GM21619 (cell line): ENCODE data around the gene ARHGEF33.
"Not testable (repeated sequence)": the region's sequence is repeated elsewhere in the genome, so short reads cannot be mapped to it uniquely, and the experiment has no call there.

ENCODE experiments used
- ATAC-seq: cut with Tn5 transposase; IDR thresholded peaks from one replicate; pipeline ENCODE4 v1.9.1; 2021; ENCODE audit not compliant: unreplicated experiment

Gene ARHGEF33

DNA sequence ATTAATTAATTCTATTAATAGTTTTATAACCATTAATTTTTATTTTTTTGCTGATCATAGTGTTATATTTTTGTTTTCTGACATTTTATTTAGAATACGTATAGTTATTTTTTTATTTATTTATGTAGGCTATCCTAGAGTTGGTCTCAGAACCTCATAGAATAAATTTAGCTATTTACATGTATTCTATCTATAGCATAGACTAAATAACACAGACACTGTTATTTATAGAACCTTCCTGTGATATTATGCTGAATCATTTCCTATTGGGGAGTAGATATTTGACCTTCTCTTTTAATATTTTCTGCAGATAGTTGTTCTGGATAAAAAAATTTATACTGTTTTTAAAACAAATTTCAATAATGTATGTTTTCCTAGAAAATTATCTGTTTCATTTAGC is 20.2 kb downstream of the ARHGEF33 start:
- no peak for ATAC-seq

DNA sequence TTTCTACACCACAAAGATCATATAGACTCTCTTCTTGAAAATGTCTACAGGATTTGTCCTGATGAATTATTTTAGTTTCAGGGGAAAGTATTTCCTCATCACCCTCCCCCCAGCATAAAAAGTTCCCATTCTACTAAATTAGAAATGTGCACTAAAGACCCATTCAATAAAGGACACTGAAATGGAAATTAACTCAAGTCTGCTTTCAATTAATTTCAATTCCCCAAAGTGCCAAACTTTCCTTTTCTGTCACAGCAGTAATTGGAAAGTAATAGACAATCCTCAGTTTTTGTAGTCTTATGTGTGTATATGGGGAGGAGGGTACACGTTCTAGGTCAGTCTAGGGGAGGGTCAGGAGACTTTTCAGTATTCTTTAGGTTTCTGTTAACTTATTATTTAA is 21.5 kb downstream of the ARHGEF33 start:
- ATAC-seq: no peak

DNA sequence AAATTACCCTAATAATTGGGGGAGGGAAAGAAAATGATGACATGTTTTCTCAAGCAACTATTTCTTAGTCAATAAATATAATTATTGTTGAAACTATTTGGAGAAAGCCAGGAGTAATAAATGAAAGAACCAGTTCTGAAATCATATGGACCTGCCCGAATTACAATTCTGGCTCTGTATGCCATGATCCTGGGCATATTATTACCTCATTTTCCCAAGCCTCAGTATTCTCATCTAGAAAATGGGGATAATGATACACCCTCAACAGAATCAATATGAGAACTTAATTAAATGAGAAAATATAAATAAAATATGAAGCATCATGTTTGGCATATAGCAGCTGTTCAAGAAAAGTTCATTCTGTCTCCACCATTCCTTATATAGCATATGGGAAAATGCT is 22.9 kb downstream of the ARHGEF33 start:
- ATAC-seq: no peak

DNA sequence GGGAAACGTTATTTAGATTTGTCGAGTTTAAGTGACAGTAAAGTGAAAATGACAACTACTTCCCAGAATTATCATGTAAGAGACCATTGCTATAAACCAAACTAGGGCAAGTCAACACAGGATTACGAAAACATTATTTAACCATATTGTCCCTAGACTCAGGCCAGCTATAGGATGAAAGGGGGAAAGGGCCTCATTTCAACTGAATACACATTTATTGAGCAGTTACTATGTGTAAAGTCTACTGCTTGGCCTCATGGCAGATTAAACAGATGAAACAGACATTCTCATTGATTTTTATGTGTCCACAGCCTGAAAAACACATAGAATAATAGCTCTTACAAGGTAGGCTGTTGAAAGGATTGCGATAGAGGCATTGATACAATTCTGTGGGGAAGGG is 32.7 kb downstream of the ARHGEF33 start:
- ATAC-seq: no peak

DNA sequence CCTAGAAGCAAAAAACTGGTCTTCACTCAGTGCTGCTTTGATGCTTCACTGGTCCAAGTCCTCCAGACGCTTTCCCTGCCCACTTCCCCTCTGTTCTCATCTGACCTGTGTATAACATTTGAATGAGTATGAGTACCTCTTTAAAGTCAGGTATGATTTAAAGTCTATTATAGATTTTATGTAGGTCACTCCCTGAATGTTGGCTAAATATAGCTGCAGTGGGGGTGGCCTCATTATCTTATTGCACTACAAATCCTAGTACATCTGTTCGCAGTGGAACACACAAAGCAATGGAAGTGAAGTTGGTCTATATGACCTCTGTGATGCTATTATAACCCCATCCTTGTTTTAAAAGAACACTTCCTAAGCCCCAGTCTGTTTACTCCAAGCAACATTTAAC is 33.2 kb downstream of the ARHGEF33 start:
- no peak for ATAC-seq

DNA sequence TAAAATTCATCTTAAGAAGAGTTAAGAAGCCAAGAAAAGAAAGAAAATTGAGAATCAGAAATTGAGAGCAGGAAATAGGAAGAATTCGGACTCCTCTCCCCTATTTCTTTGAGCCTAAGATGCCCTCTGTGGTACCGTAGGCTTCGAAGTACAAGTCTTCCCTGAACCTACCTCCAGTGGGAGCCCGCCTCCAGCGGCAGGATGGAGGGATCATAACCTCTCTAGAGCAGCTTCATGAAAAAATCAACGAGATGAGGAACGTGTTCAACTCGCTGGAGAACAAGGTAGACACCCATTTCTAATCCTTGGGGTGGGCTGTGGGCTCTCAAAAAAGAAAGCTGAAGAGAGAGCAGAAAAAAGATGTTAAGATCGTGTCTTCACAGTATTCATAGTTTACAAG is 36.3 kb downstream of the ARHGEF33 start:
- ATAC-seq: no peak

DNA sequence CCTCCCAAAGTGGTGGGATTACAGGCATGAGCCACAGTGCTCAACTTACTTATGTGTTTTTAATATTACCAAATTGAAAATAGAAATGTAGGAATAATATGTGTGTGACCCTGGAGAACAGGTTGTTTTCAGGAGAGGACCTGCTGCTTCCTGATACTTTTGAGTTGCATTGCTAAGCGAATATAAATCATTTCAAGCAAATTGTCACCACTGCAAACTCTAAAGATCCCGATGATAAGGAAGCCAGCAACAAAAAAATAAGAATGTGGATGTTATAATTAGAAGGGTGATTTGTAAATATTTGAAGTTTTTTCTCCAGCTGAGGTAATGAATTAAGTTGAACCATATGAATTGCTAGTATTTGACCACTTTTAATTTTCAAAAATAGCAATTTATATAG is 40.9 kb downstream of the ARHGEF33 start:
- no peak for ATAC-seq

DNA sequence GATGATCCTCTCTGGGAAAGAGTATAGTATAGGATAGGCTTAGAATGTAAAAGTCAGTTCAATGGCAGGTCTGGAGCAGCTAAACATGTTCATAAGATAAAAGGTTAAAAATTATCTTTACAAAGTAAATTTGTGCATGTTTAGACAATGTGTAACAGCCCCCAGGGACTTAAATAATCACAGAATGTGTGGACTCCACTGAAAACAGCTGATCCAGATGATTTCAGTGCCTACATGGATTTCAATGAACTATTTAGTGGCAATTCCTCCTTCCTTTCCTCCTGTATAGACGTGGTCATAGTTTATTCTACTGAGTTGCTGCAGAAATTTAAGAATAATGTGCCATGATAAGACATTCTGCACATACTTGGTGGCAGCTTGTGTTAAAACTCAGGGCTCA is 42.9 kb downstream of the ARHGEF33 start:
- no peak for ATAC-seq

DNA sequence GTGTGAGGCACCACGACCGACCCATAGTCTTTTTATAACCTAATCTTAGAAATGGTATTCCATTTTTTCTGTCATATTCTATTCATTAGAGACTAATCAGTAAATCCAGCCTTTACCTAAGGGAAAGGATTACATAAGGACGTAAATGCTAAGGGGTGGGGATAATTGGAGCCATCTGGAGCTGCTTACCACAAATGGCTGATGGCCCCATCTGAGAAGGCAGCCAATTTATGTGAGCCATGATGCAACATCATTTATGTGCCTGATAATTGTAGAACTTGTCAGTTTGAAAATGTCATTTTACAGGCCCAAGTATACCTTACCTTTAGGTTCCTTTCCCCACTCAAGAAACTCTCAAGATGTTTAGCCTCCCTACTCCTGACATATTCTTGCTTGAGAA is 44.0 kb downstream of the ARHGEF33 start:
- ATAC-seq: no peak

DNA sequence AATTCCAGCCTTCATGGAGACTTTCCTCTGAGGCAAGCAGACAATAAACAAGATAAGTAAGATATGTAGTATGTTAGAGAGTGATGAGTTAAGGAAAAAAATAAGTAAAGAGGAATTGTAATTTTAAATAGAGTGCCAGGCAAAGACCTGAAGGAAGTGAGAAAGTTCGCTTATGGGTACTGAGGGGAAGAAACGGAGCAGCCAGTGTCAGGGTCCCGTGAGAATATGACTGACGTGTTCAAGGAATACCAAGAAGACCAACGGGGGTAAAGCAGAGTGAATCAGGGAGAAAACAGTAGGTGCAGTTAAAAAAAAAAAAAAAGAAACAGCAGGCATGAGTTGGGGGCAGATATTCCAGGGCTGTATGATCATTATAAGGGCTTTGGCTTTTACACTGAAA is 45.1 kb downstream of the ARHGEF33 start:
- ATAC-seq: no peak

DNA sequence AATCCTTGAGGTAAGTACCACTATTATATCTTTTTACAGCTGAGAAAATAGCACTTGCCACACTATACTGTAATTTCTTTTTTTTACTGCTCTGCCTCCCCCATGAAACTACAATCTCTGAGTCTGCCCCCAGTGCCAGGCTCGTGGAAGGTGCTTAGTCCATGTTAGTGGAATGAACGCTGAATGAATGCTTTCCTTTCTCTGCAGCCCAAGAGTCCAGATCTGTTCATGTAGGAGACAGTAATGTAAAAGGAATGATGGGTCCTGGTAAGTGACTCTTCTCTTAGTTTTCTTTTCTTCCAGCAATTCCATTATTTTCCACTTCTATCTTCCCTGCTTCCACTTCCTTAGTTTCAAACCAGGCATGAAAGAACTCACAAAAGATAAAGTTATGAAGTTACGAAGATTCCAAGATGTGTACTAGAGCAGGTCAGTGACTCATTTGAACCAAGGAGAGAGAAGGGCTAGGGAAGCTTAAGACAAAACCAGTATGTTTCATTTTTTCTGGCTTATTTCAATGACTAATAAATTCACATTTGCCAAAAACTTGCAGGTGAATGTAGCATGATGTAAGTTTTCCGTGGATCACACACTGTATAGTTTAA is 46.0 kb downstream of the ARHGEF33 start:
- ATAC-seq: no peak

DNA sequence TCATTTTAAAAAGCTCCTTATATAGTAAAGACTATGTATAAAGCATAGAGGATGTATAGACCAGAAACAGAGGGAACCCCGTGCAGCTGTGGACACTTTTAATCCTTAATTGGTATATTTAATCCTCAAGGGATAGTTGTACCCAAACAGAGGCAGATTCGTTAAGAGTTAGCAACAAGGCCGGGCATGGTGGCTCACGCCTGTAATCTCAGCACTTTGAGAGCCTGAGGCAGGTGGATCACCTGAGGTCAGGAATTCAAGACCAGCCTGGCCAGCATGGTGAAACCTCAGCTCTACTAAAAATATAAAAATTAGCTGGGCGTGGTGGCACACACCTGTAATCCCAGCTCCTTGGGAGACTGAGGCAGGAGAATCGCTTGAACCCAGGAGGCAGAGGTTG is 46.8 kb downstream of the ARHGEF33 start:
- not testable (repeated sequence) for ATAC-seq

DNA sequence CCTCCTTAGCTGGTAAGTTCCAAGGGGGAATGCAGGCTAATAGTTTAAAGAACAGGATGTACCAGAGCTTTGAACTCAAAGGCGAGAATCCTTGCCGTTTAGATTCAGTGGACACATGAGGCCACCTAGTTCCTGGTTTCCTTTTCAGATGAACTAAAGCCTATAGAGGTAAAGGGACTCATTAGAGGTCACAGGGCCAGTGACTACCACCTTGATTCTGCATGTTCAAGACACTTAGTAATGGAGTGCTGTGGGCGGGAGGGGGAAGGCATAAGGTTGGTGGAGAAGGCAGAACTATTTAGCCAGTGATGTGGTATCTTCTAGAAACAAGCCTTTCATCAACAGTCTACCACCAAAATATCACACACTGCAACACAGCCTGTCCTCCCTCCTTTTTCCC is 47.9 kb downstream of the ARHGEF33 start:
- ATAC-seq: no peak

DNA sequence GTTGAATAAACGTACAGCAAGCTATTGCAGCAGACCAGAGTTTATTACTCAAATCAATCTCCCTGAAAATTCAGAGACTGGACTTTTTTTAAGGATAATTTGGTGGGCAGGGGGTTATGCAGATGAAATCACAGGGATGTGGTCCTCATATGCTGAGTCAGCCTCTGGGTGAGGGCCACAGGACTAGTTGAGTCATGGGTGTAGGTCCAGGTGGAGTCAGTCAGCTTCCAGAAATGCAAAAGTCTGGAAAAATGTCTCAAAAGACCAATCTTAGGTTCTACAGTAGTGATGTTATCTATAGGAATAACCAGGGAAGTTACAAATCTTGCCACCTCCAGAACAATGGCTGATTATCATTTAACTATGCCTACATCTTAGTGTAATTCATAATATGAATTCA is 51.1 kb downstream of the ARHGEF33 start:
- no peak for ATAC-seq

DNA sequence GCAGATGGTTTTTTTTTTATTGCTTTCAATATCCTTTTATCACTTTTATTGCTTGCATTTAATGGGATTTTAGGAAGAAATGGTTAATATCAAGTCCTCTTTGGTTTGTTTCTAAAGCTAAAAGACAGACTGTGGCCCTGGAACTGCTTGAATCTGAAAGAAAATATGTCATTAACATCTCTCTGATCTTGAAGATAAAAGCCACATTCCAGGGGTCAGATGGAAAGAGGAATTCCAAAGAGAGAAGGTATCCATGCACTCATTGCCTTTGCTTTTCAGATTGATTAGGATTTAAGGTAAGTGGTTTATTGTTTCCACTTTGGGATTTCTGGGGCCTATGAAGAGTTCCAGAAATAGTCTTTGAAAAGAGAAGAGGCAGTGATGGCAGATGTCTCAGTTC is 54.1 kb downstream of the ARHGEF33 start:
- ATAC-seq: no peak

DNA sequence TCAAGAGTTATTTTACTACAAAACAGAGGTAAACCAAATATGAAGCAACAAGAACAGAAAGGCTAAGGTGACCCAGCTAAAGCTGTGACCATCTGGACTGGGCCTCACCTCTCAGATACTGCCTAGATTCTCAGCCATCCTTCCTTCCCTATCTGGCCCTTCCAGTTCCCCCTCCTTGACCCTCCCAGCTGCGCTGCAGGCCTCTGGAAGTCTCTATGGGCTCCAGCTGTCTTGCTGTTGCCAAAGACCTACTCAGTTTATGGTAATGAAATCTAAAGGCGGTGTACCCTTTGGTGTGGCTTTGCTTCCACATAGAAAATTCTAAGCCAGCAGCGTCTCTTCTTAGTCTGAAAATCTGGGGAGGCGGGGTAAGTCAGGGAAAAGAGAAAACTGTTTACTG is 55.7 kb downstream of the ARHGEF33 start:
- no peak for ATAC-seq

DNA sequence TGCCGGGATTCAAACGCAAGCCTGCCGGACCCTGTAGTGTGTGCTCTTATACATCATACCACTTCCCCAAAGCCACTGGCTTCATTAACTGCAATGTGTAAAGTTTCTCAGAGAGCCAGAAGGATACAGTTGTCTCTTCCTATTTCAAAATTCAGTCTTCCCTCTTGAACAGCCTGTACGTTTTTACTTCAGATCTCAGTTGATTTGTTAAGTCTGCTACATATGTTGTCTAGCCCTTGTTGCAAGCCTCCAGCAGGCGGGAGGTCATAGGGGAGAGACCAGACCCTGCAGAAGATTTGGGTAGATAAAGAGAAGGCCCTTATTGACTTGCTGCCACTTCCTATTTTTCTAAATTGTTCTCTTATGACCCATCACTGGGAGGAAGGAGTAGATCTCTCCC is 56.2 kb downstream of the ARHGEF33 start:
- ATAC-seq: no peak

DNA sequence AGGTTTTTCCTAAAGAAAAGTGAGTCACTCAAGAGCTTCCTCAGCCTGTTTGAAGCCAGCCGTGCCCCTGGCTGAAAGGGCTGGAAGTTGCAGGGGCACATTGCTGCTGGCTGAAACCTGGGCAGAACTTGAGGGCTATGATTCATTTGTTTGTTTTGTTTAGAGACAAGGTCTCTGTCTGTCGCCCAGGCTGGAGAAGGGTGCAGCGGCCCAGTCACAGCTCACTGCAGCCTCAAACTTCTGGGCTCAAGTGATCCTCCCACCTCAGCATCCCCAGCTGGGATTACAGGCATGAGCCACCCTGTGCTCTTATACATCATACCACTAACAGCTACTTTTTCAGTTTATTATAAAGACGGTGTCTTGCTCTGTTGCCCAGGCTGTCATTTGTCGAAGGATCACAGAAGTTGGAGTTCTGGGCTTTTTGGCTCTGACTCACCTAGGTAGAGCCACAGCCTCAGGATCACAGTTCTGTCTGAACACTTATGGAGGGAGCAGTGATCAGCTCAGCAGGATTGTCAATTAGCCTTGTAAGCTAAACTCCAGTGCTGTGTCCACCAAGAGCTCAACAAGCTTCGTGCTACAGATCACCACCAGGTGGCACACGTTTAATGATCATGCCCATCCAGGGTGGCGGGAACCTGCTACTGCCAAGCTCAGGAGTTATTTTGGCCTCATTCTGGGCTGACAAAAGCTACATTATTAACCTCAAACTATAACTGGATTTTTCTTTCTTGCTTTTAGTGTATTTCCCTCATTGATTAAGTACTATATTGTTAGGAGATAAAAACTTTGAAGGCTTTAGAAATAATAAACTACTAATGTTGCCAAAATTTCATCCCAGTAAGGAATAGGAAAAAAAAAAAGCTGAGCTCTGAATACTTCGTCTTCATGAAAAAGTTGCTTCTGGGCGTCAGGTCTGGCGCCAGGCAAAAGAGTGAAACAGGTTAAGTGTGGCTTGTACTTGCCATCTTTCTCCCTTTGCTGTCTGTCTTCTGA is 57.9 kb downstream of the ARHGEF33 start:
- no peak for ATAC-seq

DNA sequence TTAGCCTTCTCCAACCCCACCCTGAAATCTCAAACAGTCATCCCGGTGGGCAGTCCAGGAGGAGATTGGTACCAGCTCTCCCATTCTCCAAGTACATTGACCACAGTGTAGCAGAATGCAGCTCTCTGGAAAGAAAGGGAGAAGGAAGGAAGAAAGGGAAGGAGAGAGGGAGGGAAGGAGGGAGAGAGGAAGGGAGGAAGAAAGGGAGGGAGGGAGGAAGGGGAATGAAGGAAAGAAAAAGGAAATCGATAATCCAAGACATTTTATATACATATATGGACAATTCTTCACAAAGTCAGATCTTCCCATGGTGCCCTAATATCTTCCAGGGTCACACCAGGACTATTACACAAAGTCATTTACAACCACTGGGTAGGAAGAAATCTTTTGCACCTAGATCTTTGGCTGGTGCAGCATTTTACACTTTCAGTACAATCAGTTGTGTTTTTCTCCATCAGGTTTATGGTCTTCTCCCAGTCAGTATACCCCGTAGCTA is 58.8 kb downstream of the ARHGEF33 start:
- no peak for ATAC-seq

DNA sequence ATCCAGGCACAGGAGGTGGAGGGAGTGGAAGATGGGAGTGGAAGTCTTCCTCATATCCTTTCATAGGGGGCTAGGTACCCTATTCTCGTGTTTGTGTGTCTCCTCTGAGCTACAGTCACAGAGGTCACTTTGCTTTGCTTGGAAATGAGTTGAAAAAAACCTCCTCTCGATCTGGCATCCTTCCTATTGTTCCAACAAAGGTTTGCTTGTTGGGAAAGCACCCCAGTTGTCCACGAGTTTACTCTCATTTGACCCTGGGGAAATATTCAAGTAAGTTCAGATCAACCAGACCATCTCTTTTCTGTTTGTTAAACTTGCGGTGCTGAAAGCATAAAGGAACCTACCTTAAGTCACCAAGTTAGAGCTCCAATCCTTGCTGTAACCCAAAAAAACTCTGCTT is 59.3 kb downstream of the ARHGEF33 start:
- ATAC-seq: no peak

DNA sequence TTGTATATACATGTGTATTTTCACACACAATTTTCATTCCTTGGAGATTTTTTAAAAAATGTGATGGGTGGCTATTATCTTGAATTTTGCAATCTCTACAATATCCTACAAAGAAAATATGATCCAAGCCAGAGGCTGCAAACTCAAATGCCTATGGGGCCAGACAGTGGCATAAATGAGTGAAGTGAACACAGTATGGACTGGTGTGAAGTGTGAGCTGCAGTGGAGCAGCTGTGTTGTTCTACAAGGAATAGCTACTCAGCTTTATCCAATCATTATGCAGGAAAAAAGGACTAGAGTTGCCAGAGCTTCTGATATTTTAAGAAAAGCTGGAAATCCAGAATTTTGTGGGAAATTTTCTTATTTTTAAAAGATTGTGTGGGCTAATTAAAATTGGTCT is 62.1 kb downstream of the ARHGEF33 start:
- no peak for ATAC-seq

DNA sequence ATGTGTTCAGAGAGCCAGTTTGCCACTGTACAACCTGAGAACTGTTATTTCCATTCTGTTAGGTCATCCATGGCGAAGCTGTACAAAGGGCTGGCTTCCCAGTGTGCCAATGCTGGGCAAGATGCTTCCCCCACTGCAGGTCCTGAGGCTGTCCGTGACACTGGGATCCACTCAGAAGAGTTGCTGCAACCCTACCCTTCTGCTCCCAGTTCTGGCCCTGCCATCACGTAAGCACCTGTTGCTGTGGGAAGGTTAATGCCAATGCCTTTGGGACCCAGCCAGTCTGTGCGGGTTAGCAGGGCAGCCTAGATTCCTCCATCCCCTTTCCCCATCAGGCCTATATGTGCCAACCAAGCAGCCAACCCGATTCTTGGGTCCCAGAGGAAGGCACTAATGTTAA is 68.3 kb downstream of the ARHGEF33 start:
- ATAC-seq: no peak
